Heart right ventricle (tissue), 16 donors: ENCODE measurements around the gene KIF18A. TPM values are rescaled to one million over a fixed set of nuclear protein-coding genes. Genes with fewer than 3 reads are reported as not detected.

Experiments
- ATAC-seq, 8 donors: fragments of 200-7000 bp; cut with Tn5 transposase; one replicate each; pipeline ENCODE4 v1.9.1; 2020; ENCODE audit warnings: mild to moderate bottlenecking in 8 of 8, moderate library complexity in 8 of 8, moderate number of reproducible peaks in 1 of 8
- DNase-seq, 2 donors: peaks; one replicate each; pipeline ENCODE4 v3.0.0-alpha.2; 2020
- H3K27ac ChIP-seq, 10 donors: fragments of 200-600 bp; sonication (generic) in 2 of 10; one replicate each; pipeline versions ENCODE4 v1.5.0 to v1.8.0; 2020 to 2022; ENCODE audit warnings: mild to moderate bottlenecking in 3 of 10
- H3K27me3 ChIP-seq, 7 donors: fragments of 200-600 bp; one replicate each; pipeline ENCODE4 v1.8.0; 2021 to 2022; ENCODE audit warnings: mild to moderate bottlenecking in 2 of 7
- H3K36me3 ChIP-seq, 9 donors: fragments of 200-600 bp; sonication (generic) in 1 of 9; one replicate each; pipeline versions ENCODE4 v1.5.0 to v1.8.0; 2020 to 2022; ENCODE audit warnings: mild to moderate bottlenecking in 2 of 9
- H3K4me1 ChIP-seq, 9 donors: fragments of 200-600 bp; sonication (generic) in 1 of 9; one replicate each; pipeline versions ENCODE4 v1.5.0 to v1.8.0; 2020 to 2022; ENCODE audit warnings: mild to moderate bottlenecking in 4 of 9
- H3K4me3 ChIP-seq, 10 donors: fragments of 200-600 bp; sonication (generic) in 2 of 10; one replicate each; pipeline versions ENCODE4 v1.5.0 to v1.8.0; 2020 to 2022; ENCODE audit warnings: mild to moderate bottlenecking in 7 of 10, moderate library complexity in 2 of 10
- H3K9me3 ChIP-seq, 11 donors: fragments of 200-600 bp in 10 of 11; sonication (generic) in 2 of 11; one replicate each; pipeline versions ENCODE4 v1.5.0 to v1.8.0; 2013 to 2022; ENCODE audit warnings: mild to moderate bottlenecking in 2 of 11, control low read depth in 1 of 11, moderate library complexity in 1 of 11
- CTCF ChIP-seq, 9 donors: fragments of 200-600 bp; sonication (generic) in 2 of 9; IDR thresholded peaks; one replicate each; pipeline versions ENCODE4 v1.5.0 to v1.8.0; 2021 to 2022; ENCODE audit warnings: antibody characterized with exemption in 9 of 9, mild to moderate bottlenecking in 5 of 9, moderate library complexity in 1 of 9
- WGBS, 2 donors: extraction: QIAGEN DNeasy Blood & Tissue Kit; methylation state at CpG; one replicate each; pipeline ENCODE4 v1.1.7; 2013; ENCODE audit warnings: inconsistent platforms in 1 of 2; 5-methylcytosine and 5-hydroxymethylcytosine counted together
- intact Hi-C, 10 donors: fragments of 100-400 bp; cut with DNase I; formaldehyde crosslinking; loops; one replicate each; pipeline versions ENCODE4 v1.11.1 to v1.14.2; 2022
- polyA plus RNA-seq, 2 donors: library from polyadenylated mRNA; stranded (reverse); fragments of 200-250 nt; gene quantifications; one replicate each; pipeline ENCODE4 v1.2.3, GENCODE V29; 2013
- total RNA-seq, 10 donors: library from RNA; stranded (reverse); fragmentation: NEBNext Ultra II Directional in 3 of 10; extraction: Animal tissue kit (Norgen Biotek cat#: 25700) in 3 of 10; gene quantifications; one replicate each; pipeline versions ENCODE4 v1.2.1 to v1.2.4, GENCODE V29; 2021 to 2023
- donor health status: Arrhythmogenic right ventricular cardiomyopathy.
- donor health status: ischemic (EF 13 %, LVEDD 7.1; RV severe dilation, severe dysfunction).
- donor health status: healthy with polysubstance abuse.
- donor health status: DM: no; HTN: yes; CAD: no.
- donor health status: DM: no; HTN: no; CAD: no.
- donor health status: ischemic (EF 25% LVEDD 6.9; RV normal size, moderate dysfunction).
- donor health status: ischemic (EF 25% LVEDD 5.7; RV mildly dilated, moderate dysfunction).
- donor health status: healthy.
- donor health status: DM: yes; HTN: yes; CAD: no.
- donor health status: Ischemic cardiomyopathy.
- donor health status: ischemic (EF 35%, LVEDD 5.7; RV mildly dilated, moderate dysfunction).
- donor health status: nonischemic (EF 11% LVEDD 7.7; RV severe dilation, severe dysfunction).
- donor health status: DM: yes; HTN: yes; CAD: no.
- donor health status: PGD.
- donor health status: ischemic (EF 29% LVEDD 5.4; RV normal size, mild dysfunction).
- donor health status: nonischemic (EF 23%, LVEDD 6.1; RV moderate dilation, normal function).

Gene KIF18A
- total and polyA plus RNA-seq, 12 donors: 0.06 to 1.3 (median 0.17) TPM; not detected in 2

DNA sequence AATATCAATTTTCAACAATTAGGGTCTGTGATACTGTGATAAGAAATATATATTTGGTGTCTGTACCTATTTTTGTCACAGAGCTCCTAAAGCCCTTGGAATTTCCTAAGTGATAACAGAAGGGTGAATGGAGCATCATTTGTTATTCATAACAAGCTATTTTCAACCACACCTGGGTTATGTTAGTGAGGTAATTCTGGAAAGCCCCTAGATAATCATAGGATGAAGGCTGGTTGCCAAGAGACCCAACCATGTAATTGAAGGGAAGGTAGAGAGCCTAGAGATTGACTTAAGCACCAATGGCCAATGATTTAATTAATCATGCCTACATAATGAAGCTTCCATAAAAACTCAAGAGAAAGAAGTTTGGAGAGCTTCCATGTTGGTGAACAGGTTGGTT, 109.4 kb downstream of the KIF18A start:
- Histone ChIP-seq H3K36me3 (no peaks in the 10 kb centered on the region), H3K27ac (no peak overlapping the region), H3K4me3 (no peak overlapping the region), H3K9me3 (peaks cover 0 to 52% (median 18%) of the 10 kb centered on the region in 11 donors), H3K4me1 (no peaks in the 10 kb centered on the region), H3K27me3 (no peaks in the 10 kb centered on the region)
- DNase-seq (no peak), ATAC-seq (no peak)
- intact Hi-C loops: no loop called here
- no peak for TF ChIP-seq CTCF (IDR thresholded peaks at IDR 0.05)

DNA sequence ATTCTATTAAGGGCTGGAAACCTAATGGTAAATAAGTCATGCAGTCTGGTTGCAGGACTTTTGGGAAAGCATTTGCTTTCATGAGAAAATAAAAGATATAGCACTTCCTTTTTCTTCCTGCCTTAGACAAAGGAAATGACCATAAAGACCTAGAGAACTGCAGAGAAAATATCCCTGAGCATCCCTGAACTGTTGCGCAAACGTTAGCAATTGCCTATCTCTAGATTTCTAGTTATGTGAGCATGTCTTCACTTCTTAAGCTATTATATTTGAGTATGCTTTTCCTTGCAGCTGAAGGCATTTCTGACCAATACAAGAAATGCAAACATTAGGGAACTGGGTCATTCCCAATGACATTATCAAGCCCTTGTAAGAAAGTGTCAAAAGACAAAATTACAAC, 110.6 kb downstream of the KIF18A start:
- Histone ChIP-seq H3K36me3 (no peaks in the 10 kb centered on the region), H3K4me3 (no peak overlapping the region), H3K27ac (no peak overlapping the region), H3K9me3 (peaks cover 0 to 40% (median 14%) of the 10 kb centered on the region in 11 donors), H3K27me3 (no peaks in the 10 kb centered on the region), H3K4me1 (no peaks in the 10 kb centered on the region)
- TF ChIP-seq CTCF (IDR thresholded peaks at IDR 0.05): no peak
- no peak for DNase-seq
- intact Hi-C loops: no loop called here
- WGBS, 2 donors: 76 to 85% methylated on average over 2 of the region's 2 CpGs
- ATAC-seq: no peak

DNA sequence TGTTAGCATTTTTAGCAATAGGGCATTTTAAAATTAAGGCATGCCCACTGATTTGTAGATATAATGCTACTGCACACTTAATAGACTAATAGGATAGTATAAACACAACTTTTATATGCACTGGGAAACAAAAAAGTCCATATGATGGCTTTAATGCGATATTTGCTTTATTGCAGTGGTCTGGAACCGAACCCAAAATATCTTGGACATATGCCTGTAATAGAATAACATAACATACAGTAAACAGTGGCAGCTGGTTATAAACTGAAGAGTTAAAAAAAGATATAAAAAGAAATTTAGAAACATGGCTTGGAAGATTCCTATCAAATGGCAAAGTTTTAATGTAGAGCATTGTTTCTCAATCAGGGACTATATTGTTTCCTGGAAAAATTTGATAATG, 111.9 kb downstream of the KIF18A start:
- DNase-seq (no peak), ATAC-seq (no peak)
- Histone ChIP-seq H3K27ac (no peak overlapping the region), H3K27me3 (no peaks in the 10 kb centered on the region), H3K9me3 (peaks cover 0 to 27% (median 9%) of the 10 kb centered on the region in 11 donors), H3K4me3 (no peak overlapping the region), H3K4me1 (no peaks in the 10 kb centered on the region), H3K36me3 (no peaks in the 10 kb centered on the region)
- WGBS, 2 donors: 85 to 88% methylated on average over 2 of the region's 2 CpGs
- intact Hi-C loops: no loop called here
- no peak for TF ChIP-seq CTCF (IDR thresholded peaks at IDR 0.05)

DNA sequence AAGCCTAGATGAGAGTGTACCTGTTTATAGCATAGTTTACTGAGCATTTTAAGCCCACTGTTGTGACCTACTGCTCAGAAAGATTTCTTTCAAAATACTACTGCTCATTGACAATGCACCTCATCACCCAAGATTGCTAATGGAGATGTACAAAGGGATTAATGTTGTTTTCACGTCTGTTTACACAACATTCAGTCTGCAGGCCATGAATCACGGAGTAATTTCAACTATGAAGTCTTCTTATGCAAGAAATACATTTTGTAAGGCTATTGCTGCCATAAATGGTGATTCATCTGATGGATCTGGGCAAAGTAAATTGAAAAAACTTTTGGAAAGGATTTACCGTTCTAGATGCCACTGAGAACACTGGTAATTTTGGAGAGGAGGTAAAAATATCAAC, 112.9 kb downstream of the KIF18A start:
- ATAC-seq (no peak), DNase-seq (no peak)
- Histone ChIP-seq H3K36me3 (no peaks in the 10 kb centered on the region), H3K27me3 (no peaks in the 10 kb centered on the region), H3K4me1 (no peaks in the 10 kb centered on the region), H3K27ac (no peak overlapping the region), H3K9me3 (peaks cover 0 to 18% (median 9%) of the 10 kb centered on the region in 11 donors), H3K4me3 (no peak overlapping the region)
- no peak for TF ChIP-seq CTCF (IDR thresholded peaks at IDR 0.05)
- intact Hi-C loops: no loop called here
- WGBS, 2 donors: 77 to 97% methylated on average over 3 of the region's 3 CpGs

DNA sequence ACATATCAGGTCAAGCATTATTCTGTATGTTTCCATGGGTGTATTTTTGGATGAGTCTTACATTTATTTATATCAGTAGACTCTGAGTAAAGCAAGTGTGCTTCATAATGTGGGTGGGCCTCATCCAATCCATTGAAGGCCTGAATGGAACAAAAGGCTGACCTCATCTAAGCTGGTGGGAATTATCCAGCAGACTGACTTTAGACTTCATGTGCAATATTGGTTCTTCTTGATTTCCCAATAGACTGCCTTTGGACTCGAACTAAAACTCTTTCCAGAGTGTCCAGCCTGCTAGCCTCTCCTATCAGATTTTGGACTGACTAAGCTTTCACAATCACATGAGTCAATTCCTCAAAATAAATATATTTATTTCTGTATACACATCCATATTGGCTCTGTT, 116.2 kb downstream of the KIF18A start:
- no peak overlapping the region for H3K4me3 ChIP-seq
- H3K9me3 ChIP-seq: no peaks in the 10 kb centered on the region
- ATAC-seq: peak in 1 of 8 donors; percentile 31
- H3K36me3 ChIP-seq: no peaks in the 10 kb centered on the region
- no peaks in the 10 kb centered on the region for H3K27me3 ChIP-seq
- no peaks in the 10 kb centered on the region for H3K4me1 ChIP-seq
- no peak for TF ChIP-seq CTCF (IDR thresholded peaks at IDR 0.05)
- no peak overlapping the region for H3K27ac ChIP-seq
- DNase-seq: no peak
- intact Hi-C loops: no loop called here
- WGBS, 2 donors: 58 to 70% methylated on average over 1 of the region's 1 CpG
